IPS DF 6.9 (cell line): ENCODE results near the gene TM4SF4.

Experiments
- DNase-seq: peaks from one replicate; pipeline ENCODE4 v3.0.0-alpha.2; 2013; ENCODE audit warnings: low read depth, low spot score
- H3K27ac ChIP-seq: one replicate; pipeline ENCODE4 v1.5.1; 2013; ENCODE audit warnings: low read length, control low read depth
- H3K27me3 ChIP-seq: 2 replicates; pipeline ENCODE4 v1.6.1; 2013; ENCODE audit warnings: mild to moderate bottlenecking, low read length; ENCODE audit not compliant: control insufficient read depth, insufficient read depth
- H3K36me3 ChIP-seq: 2 replicates; pipeline ENCODE4 v1.6.1; 2013; ENCODE audit warnings: low read length; ENCODE audit not compliant: control insufficient read depth, insufficient read depth
- H3K4me1 ChIP-seq: 2 replicates; pipeline ENCODE4 v1.6.1; 2013; ENCODE audit warnings: low read length; ENCODE audit not compliant: control insufficient read depth, insufficient read depth
- H3K4me3 ChIP-seq: 2 replicates; pipeline ENCODE4 v1.5.1; 2013; ENCODE audit warnings: mild to moderate bottlenecking, low read length
- H3K9me3 ChIP-seq: 2 replicates; pipeline ENCODE4 v1.6.1; 2013; ENCODE audit warnings: low read length, inconsistent platforms; ENCODE audit not compliant: control insufficient read depth, insufficient read depth
- WGBS: extraction: QIAGEN DNeasy Blood & Tissue Kit; methylation state at CpG from one replicate; pipeline ENCODE4 v1.1.7; 2013; ENCODE audit warnings: mixed read lengths, missing lambda C conversion rate; ENCODE audit not compliant: insufficient read length, insufficient coverage; 5-methylcytosine and 5-hydroxymethylcytosine counted together

The TM4SF4 gene

GRCh38 chr3:149510480-149510879, 36.0 kb downstream of the TM4SF4 start:
- H3K27me3 ChIP-seq: no peaks in the 10 kb centered on the region
- WGBS: no CpG with 5 or more reads among the region's 3 CpGs
- no peaks in the 10 kb centered on the region for H3K9me3 ChIP-seq
- H3K4me1 ChIP-seq: no peaks in the 10 kb centered on the region
- DNase-seq: no peak
- H3K27ac ChIP-seq: no peak overlapping the region
- H3K4me3 ChIP-seq: no peak overlapping the region
- no peaks in the 10 kb centered on the region for H3K36me3 ChIP-seq

GRCh38 chr3:149511040-149511626, 36.6 kb downstream of the TM4SF4 start:
- H3K4me1 ChIP-seq: no peaks in the 10 kb centered on the region
- no peaks in the 10 kb centered on the region for H3K36me3 ChIP-seq
- H3K4me3 ChIP-seq: no peak overlapping the region
- no peak overlapping the region for H3K27ac ChIP-seq
- DNase-seq: no peak
- no CpG with 5 or more reads among the region's 3 CpGs for WGBS
- no peaks in the 10 kb centered on the region for H3K27me3 ChIP-seq
- H3K9me3 ChIP-seq: no peaks in the 10 kb centered on the region

GRCh38 chr3:149512073-149512782, 37.7 kb downstream of the TM4SF4 start:
- WGBS: no CpG with 5 or more reads among the region's 9 CpGs
- DNase-seq: peak; percentile 37
- no peaks in the 10 kb centered on the region for H3K4me1 ChIP-seq
- no peaks in the 10 kb centered on the region for H3K36me3 ChIP-seq
- H3K27me3 ChIP-seq: no peaks in the 10 kb centered on the region
- H3K4me3 ChIP-seq: no peak overlapping the region
- H3K9me3 ChIP-seq: no peaks in the 10 kb centered on the region
- H3K27ac ChIP-seq: no peak overlapping the region

- WGBS: no CpG with 5 or more reads among the region's 2 CpGs
- H3K27ac ChIP-seq: no peak overlapping the region
- H3K27me3 ChIP-seq: no peaks in the 10 kb centered on the region
- no peaks in the 10 kb centered on the region for H3K4me1 ChIP-seq
- DNase-seq: no peak
- no peaks in the 10 kb centered on the region for H3K36me3 ChIP-seq
- H3K9me3 ChIP-seq: no peaks in the 10 kb centered on the region
- H3K4me3 ChIP-seq: no peak overlapping the region
Observed at GRCh38 chr3:149514471-149514870, 40.0 kb downstream of the TM4SF4 start.

- Histone ChIP-seq H3K27ac (no peak overlapping the region), H3K36me3 (no peaks in the 10 kb centered on the region)
Observed at GRCh38 chr3:149515249-149515648, 40.8 kb downstream of the TM4SF4 start.

GRCh38 chr3:149516920-149517319, 42.4 kb downstream of the TM4SF4 start:
- WGBS: no CpG with 5 or more reads among the region's 1 CpG
- no peak overlapping the region for H3K4me3 ChIP-seq
- H3K36me3 ChIP-seq: peaks cover 3% of the 10 kb centered on the region; the same call in 1 of the 2 replicates
- no peaks in the 10 kb centered on the region for H3K9me3 ChIP-seq
- no peak for DNase-seq
- no peaks in the 10 kb centered on the region for H3K27me3 ChIP-seq
- no peak overlapping the region for H3K27ac ChIP-seq
- H3K4me1 ChIP-seq: no peaks in the 10 kb centered on the region

More at GRCh38 chr3:149515249-149515648, 40.8 kb downstream of the TM4SF4 start:
- no peak for DNase-seq
- no CpG with 5 or more reads among the region's 2 CpGs for WGBS
- no peaks in the 10 kb centered on the region for H3K4me1 ChIP-seq
- no peaks in the 10 kb centered on the region for H3K9me3 ChIP-seq
- H3K4me3 ChIP-seq: no peak overlapping the region
- no peaks in the 10 kb centered on the region for H3K27me3 ChIP-seq

GRCh38 chr3:149519912-149520311, 45.4 kb downstream of the TM4SF4 start:
- H3K27me3 ChIP-seq: no peaks in the 10 kb centered on the region
- no peak overlapping the region for H3K27ac ChIP-seq
- H3K9me3 ChIP-seq: no peaks in the 10 kb centered on the region
- peaks cover 8% of the 10 kb centered on the region for H3K36me3 ChIP-seq
- H3K4me3 ChIP-seq: no peak overlapping the region
- no CpG with 5 or more reads among the region's 3 CpGs for WGBS
- no peaks in the 10 kb centered on the region for H3K4me1 ChIP-seq
- DNase-seq: no peak

- H3K27me3 ChIP-seq: no peaks in the 10 kb centered on the region
Observed at GRCh38 chr3:149523512-149524299, 49.2 kb downstream of the TM4SF4 start.

GRCh38 chr3:149527531-149528339, 53.2 kb downstream of the TM4SF4 start:
- H3K36me3 ChIP-seq: peaks cover 5% of the 10 kb centered on the region
- H3K4me3 ChIP-seq: no peak overlapping the region
- WGBS: no CpG with 5 or more reads among the region's 5 CpGs
- no peak for DNase-seq
- H3K4me1 ChIP-seq: no peaks in the 10 kb centered on the region
- no peaks in the 10 kb centered on the region for H3K27me3 ChIP-seq
- H3K9me3 ChIP-seq: no peaks in the 10 kb centered on the region
- no peak overlapping the region for H3K27ac ChIP-seq

More at GRCh38 chr3:149523512-149524299, 49.2 kb downstream of the TM4SF4 start:
- H3K36me3 ChIP-seq: peaks cover 8% of the 10 kb centered on the region
- WGBS: no CpG with 5 or more reads among the region's 11 CpGs
- H3K27ac ChIP-seq: no peak overlapping the region
- H3K4me3 ChIP-seq: no peak overlapping the region
- H3K9me3 ChIP-seq: no peaks in the 10 kb centered on the region
- H3K4me1 ChIP-seq: no peaks in the 10 kb centered on the region
- no peak for DNase-seq

- Histone ChIP-seq H3K4me1 (no peaks in the 10 kb centered on the region), H3K4me3 (no peak overlapping the region), H3K27ac (no peak overlapping the region), H3K9me3 (no peaks in the 10 kb centered on the region), H3K27me3 (no peaks in the 10 kb centered on the region), H3K36me3 (peaks cover 5% of the 10 kb centered on the region)
- no CpG with 5 or more reads among the region's 4 CpGs for WGBS
- no peak for DNase-seq
Observed at GRCh38 chr3:149528340-149528650, 53.8 kb downstream of the TM4SF4 start.
